ENCODE data around the gene MYF6.

MYF6 gene

DNA sequence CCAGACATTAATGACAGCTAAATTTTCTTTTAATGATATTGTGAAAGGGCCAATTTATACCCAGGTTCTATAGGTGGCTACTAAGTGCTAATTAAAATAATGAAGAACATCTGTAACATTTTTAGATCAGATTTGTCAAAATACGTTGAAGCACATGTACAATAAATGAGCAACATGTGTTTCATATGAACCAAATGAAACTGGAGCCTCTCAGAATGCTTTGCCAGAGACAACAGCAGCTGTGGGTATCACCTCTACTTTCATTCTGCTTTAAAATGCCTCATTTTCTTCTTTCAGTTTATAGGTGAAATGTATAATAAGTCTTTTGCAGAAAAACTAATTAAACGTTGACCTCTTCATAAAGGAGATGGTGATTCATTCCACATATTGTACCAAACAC is 26.1 kb upstream of the MYF6 start:
- Histone ChIP-seq H4K8ac (ENCODE audit: low read depth, low read length) (no peak overlapping the region), H3K18ac (ENCODE audit: low read length) (no peak overlapping the region), H2BK120ac (ENCODE audit: insufficient read depth, low read length, poor library complexity) (no peak overlapping the region), H3K4ac (ENCODE audit: low read depth, low read length) (no peak overlapping the region), H3K9ac (ENCODE audit: low read length) (no peak overlapping the region), H3K23ac (ENCODE audit: low read length) (no peak overlapping the region), H2AFZ (ENCODE audit: insufficient read depth, low read length, poor library complexity) (no peak overlapping the region), H3K79me2 (ENCODE audit: control insufficient read depth, insufficient read depth, low read length, poor library complexity) (no peaks in the 10 kb centered on the region), H3K27ac (ENCODE audit: low read depth, low read length) (no peak overlapping the region), H2BK12ac (ENCODE audit: low read length) (no peak overlapping the region), H2AK5ac (ENCODE audit: low read length) (no peak overlapping the region), H4K12ac (ENCODE audit: low read depth, low read length) (no peak overlapping the region), H3K79me1 (ENCODE audit: low read length) (no peaks in the 10 kb centered on the region), H3K4me1 (ENCODE audit: control insufficient read depth in 1 of 2, insufficient read depth in 2 of 2, low read length in 2 of 2) (no peaks in the 10 kb centered on the region), H3K4me3 (ENCODE audit: low read depth, low read length) (no peak overlapping the region), H2BK5ac (ENCODE audit: low read depth, low read length, poor library complexity) (no peak overlapping the region), H3K14ac (ENCODE audit: low read length) (no peak overlapping the region), H4K91ac (ENCODE audit: low read depth, low read length) (no peak overlapping the region), H3K9me3 (ENCODE audit: insufficient read depth, low read depth, low read length) (no peaks in the 10 kb centered on the region), H3K36me3 (ENCODE audit: control insufficient read depth in 1 of 2, insufficient read depth in 2 of 2, low read length in 2 of 2) (no peaks in the 10 kb centered on the region), H3K27me3 (ENCODE audit: insufficient read depth, low read length) (no peaks in the 10 kb centered on the region), H3K4me2 (ENCODE audit: low read length) (no peak overlapping the region)
- no CpG with 5 or more reads among the region's 2 CpGs for WGBS (ENCODE audit: extremely low coverage, insufficient coverage, insufficient read length)
- DNase-seq = no peak

- H2AK5ac ChIP-seq (ENCODE audit: low read length) = no peak overlapping the region
- no peaks in the 10 kb centered on the region for H3K9me3 ChIP-seq (ENCODE audit: insufficient read depth, low read depth, low read length)
- DNase-seq = no peak
- H2BK5ac ChIP-seq (ENCODE audit: low read depth, low read length, poor library complexity) = no peak overlapping the region
- H3K36me3 ChIP-seq (ENCODE audit: control insufficient read depth in 1 of 2, insufficient read depth in 2 of 2, low read length in 2 of 2) = no peaks in the 10 kb centered on the region
- no peak overlapping the region for H2BK120ac ChIP-seq (ENCODE audit: insufficient read depth, low read length, poor library complexity)
- no peaks in the 10 kb centered on the region for H3K4me1 ChIP-seq (ENCODE audit: control insufficient read depth in 1 of 2, insufficient read depth in 2 of 2, low read length in 2 of 2)
- no peak overlapping the region for H3K4ac ChIP-seq (ENCODE audit: low read depth, low read length)
- H4K8ac ChIP-seq (ENCODE audit: low read depth, low read length) = no peak overlapping the region
- H3K14ac ChIP-seq (ENCODE audit: low read length) = no peak overlapping the region
- H3K4me3 ChIP-seq (ENCODE audit: low read depth, low read length) = no peak overlapping the region
- H3K9ac ChIP-seq (ENCODE audit: low read length) = no peak overlapping the region
- no peak overlapping the region for H2BK12ac ChIP-seq (ENCODE audit: low read length)
- no peaks in the 10 kb centered on the region for H3K79me1 ChIP-seq (ENCODE audit: low read length)
- no peak overlapping the region for H3K4me2 ChIP-seq (ENCODE audit: low read length)
- H3K18ac ChIP-seq (ENCODE audit: low read length) = no peak overlapping the region
- H4K12ac ChIP-seq (ENCODE audit: low read depth, low read length) = no peak overlapping the region
- no peak overlapping the region for H3K27ac ChIP-seq (ENCODE audit: low read depth, low read length)
- no peak overlapping the region for H3K23ac ChIP-seq (ENCODE audit: low read length)
- no peaks in the 10 kb centered on the region for H3K27me3 ChIP-seq (ENCODE audit: insufficient read depth, low read length)
- no peak overlapping the region for H2AFZ ChIP-seq (ENCODE audit: insufficient read depth, low read length, poor library complexity)
- H3K79me2 ChIP-seq (ENCODE audit: control insufficient read depth, insufficient read depth, low read length, poor library complexity) = no peaks in the 10 kb centered on the region
- WGBS (ENCODE audit: extremely low coverage, insufficient coverage, insufficient read length) = no CpG with 5 or more reads among the region's 3 CpGs
- H4K91ac ChIP-seq (ENCODE audit: low read depth, low read length) = no peak overlapping the region
Observed at GRCh38 chr12:80681786-80682185, 25.6 kb upstream of the MYF6 start.

GRCh38 chr12:80684077-80684495 is 23.3 kb upstream of the MYF6 start:
- Histone ChIP-seq H2AFZ (ENCODE audit: insufficient read depth, low read length, poor library complexity) (peak overlapping the region; percentile 58), H3K23ac (ENCODE audit: low read length) (no peak overlapping the region), H3K79me2 (ENCODE audit: control insufficient read depth, insufficient read depth, low read length, poor library complexity) (no peaks in the 10 kb centered on the region), H3K79me1 (ENCODE audit: low read length) (no peaks in the 10 kb centered on the region), H4K8ac (ENCODE audit: low read depth, low read length) (no peak overlapping the region), H2BK120ac (ENCODE audit: insufficient read depth, low read length, poor library complexity) (no peak overlapping the region), H2BK5ac (ENCODE audit: low read depth, low read length, poor library complexity) (no peak overlapping the region), H3K9me3 (ENCODE audit: insufficient read depth, low read depth, low read length) (no peaks in the 10 kb centered on the region), H4K12ac (ENCODE audit: low read depth, low read length) (no peak overlapping the region), H3K4me2 (ENCODE audit: low read length) (peak overlapping the region; percentile 41), H3K4me1 (ENCODE audit: control insufficient read depth in 1 of 2, insufficient read depth in 2 of 2, low read length in 2 of 2) (no peaks in the 10 kb centered on the region), H3K27ac (ENCODE audit: low read depth, low read length) (no peak overlapping the region), H3K4ac (ENCODE audit: low read depth, low read length) (no peak overlapping the region), H2AK5ac (ENCODE audit: low read length) (no peak overlapping the region), H3K9ac (ENCODE audit: low read length) (no peak overlapping the region), H3K4me3 (ENCODE audit: low read depth, low read length) (no peak overlapping the region), H3K36me3 (ENCODE audit: control insufficient read depth in 1 of 2, insufficient read depth in 2 of 2, low read length in 2 of 2) (no peaks in the 10 kb centered on the region), H3K27me3 (ENCODE audit: insufficient read depth, low read length) (no peaks in the 10 kb centered on the region), H2BK12ac (ENCODE audit: low read length) (no peak overlapping the region), H4K91ac (ENCODE audit: low read depth, low read length) (no peak overlapping the region), H3K18ac (ENCODE audit: low read length) (no peak overlapping the region), H3K14ac (ENCODE audit: low read length) (no peak overlapping the region)
- no CpG with 5 or more reads among the region's 7 CpGs for WGBS (ENCODE audit: extremely low coverage, insufficient coverage, insufficient read length)
- peak in 1 of 2 donors; percentile 5 for DNase-seq

DNA sequence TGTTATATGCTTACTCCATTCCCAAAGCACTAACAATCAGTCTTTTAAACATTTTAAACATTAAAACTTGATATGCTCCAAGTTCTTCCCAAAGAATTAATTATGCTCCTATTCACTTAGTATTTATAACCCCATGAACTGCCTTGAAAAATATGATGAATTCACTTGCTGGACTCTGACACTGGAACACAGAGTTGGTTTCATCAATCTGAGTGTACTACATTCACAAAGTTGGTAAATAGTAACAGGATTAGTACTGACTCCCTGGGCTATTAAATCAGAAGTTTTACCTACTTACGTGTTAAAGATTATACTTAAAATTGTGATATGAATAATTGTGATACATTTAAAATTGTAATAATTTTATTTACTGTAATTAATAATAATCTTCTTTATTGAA is 17.3 kb upstream of the MYF6 start:
- H3K4me1 ChIP-seq (ENCODE audit: control insufficient read depth in 1 of 2, insufficient read depth in 2 of 2, low read length in 2 of 2) = no peaks in the 10 kb centered on the region
- H2BK12ac ChIP-seq (ENCODE audit: low read length) = no peak overlapping the region
- no peak overlapping the region for H3K9ac ChIP-seq (ENCODE audit: low read length)
- no peak overlapping the region for H4K12ac ChIP-seq (ENCODE audit: low read depth, low read length)
- WGBS (ENCODE audit: extremely low coverage, insufficient coverage, insufficient read length) = no CpG with 5 or more reads among the region's 1 CpG
- H2AFZ ChIP-seq (ENCODE audit: insufficient read depth, low read length, poor library complexity) = no peak overlapping the region
- H4K91ac ChIP-seq (ENCODE audit: low read depth, low read length) = no peak overlapping the region
- H3K9me3 ChIP-seq (ENCODE audit: insufficient read depth, low read depth, low read length) = no peaks in the 10 kb centered on the region
- no peaks in the 10 kb centered on the region for H3K27me3 ChIP-seq (ENCODE audit: insufficient read depth, low read length)
- H3K79me2 ChIP-seq (ENCODE audit: control insufficient read depth, insufficient read depth, low read length, poor library complexity) = no peaks in the 10 kb centered on the region
- H2BK120ac ChIP-seq (ENCODE audit: insufficient read depth, low read length, poor library complexity) = no peak overlapping the region
- H3K27ac ChIP-seq (ENCODE audit: low read depth, low read length) = no peak overlapping the region
- H2AK5ac ChIP-seq (ENCODE audit: low read length) = no peak overlapping the region
- no peaks in the 10 kb centered on the region for H3K36me3 ChIP-seq (ENCODE audit: control insufficient read depth in 1 of 2, insufficient read depth in 2 of 2, low read length in 2 of 2)
- no peaks in the 10 kb centered on the region for H3K79me1 ChIP-seq (ENCODE audit: low read length)
- no peak overlapping the region for H2BK5ac ChIP-seq (ENCODE audit: low read depth, low read length, poor library complexity)
- no peak overlapping the region for H3K23ac ChIP-seq (ENCODE audit: low read length)
- H3K4me2 ChIP-seq (ENCODE audit: low read length) = no peak overlapping the region
- no peak for DNase-seq
- H3K18ac ChIP-seq (ENCODE audit: low read length) = no peak overlapping the region
- no peak overlapping the region for H3K4ac ChIP-seq (ENCODE audit: low read depth, low read length)
- H3K14ac ChIP-seq (ENCODE audit: low read length) = no peak overlapping the region
- H4K8ac ChIP-seq (ENCODE audit: low read depth, low read length) = no peak overlapping the region
- no peak overlapping the region for H3K4me3 ChIP-seq (ENCODE audit: low read depth, low read length)

All from trophoblast cell (in vitro differentiated cells and primary cell).